ENCODE measurements around the gene CRISPLD2.

CRISPLD2 gene

GRCh38 chr16:84819644-84820304 lies at the start of gene CRISPLD2:
Gene CRISPLD2, plus strand, starts transcription at chr16:84819985. Its CDS starts 18,511 bp downstream, at chr16:84838496.
- DNase-seq (ENCODE audit: low spot score), result peak; percentile 72

GRCh38 chr16:84773312-84773711 lies 46.5 kb upstream of the CRISPLD2 start:
- DNase-seq (ENCODE audit: low spot score), result no peak

- DNase-seq (ENCODE audit: low spot score), result peak; percentile 80
Observed at GRCh38 chr16:84774810-84775209, 45.0 kb upstream of the CRISPLD2 start.

- no peak for DNase-seq (ENCODE audit: low spot score)
Observed at GRCh38 chr16:84775262-84775810, 44.4 kb upstream of the CRISPLD2 start.

- DNase-seq (ENCODE audit: low spot score), result no peak
Observed at GRCh38 chr16:84777435-84777834, 42.4 kb upstream of the CRISPLD2 start.

- DNase-seq (ENCODE audit: low spot score), result no peak
Observed at GRCh38 chr16:84778720-84779119, 41.1 kb upstream of the CRISPLD2 start.

- DNase-seq (ENCODE audit: low spot score), result no peak
Observed at GRCh38 chr16:84780063-84780462, 39.7 kb upstream of the CRISPLD2 start.

- DNase-seq (ENCODE audit: low spot score), result no peak
Observed at GRCh38 chr16:84780544-84781376, 39.0 kb upstream of the CRISPLD2 start.

- DNase-seq (ENCODE audit: low spot score), result no peak
Observed at GRCh38 chr16:84782846-84783245, 36.9 kb upstream of the CRISPLD2 start.

- DNase-seq (ENCODE audit: low spot score), result no peak
Observed at GRCh38 chr16:84785843-84786581, 33.8 kb upstream of the CRISPLD2 start.

GRCh38 chr16:84786605-84787262 lies 33.1 kb upstream of the CRISPLD2 start:
- no peak for DNase-seq (ENCODE audit: low spot score)

- no peak for DNase-seq (ENCODE audit: low spot score)
Observed at GRCh38 chr16:84787263-84787622, 32.5 kb upstream of the CRISPLD2 start.

GRCh38 chr16:84788920-84789391 lies 30.8 kb upstream of the CRISPLD2 start:
- no peak for DNase-seq (ENCODE audit: low spot score)

GRCh38 chr16:84789431-84789830 lies 30.4 kb upstream of the CRISPLD2 start:
- DNase-seq (ENCODE audit: low spot score), result no peak

GRCh38 chr16:84790301-84790700 lies 29.5 kb upstream of the CRISPLD2 start:
- no peak for DNase-seq (ENCODE audit: low spot score)

- no peak for DNase-seq (ENCODE audit: low spot score)
Observed at GRCh38 chr16:84791088-84791487, 28.7 kb upstream of the CRISPLD2 start.

GRCh38 chr16:84791501-84791900 lies 28.3 kb upstream of the CRISPLD2 start:
- DNase-seq (ENCODE audit: low spot score), result no peak

GRCh38 chr16:84794186-84794585 lies 25.6 kb upstream of the CRISPLD2 start:
- DNase-seq (ENCODE audit: low spot score), result no peak

- DNase-seq (ENCODE audit: low spot score), result no peak
Observed at GRCh38 chr16:84794626-84795025, 25.2 kb upstream of the CRISPLD2 start.

GRCh38 chr16:84795329-84796053 lies 24.3 kb upstream of the CRISPLD2 start:
- no peak for DNase-seq (ENCODE audit: low spot score)

Data from kidney capillary endothelial cell (primary cell).